ENCODE measurements around the gene DIAPH2. TPM values are rescaled to one million over a fixed set of nuclear protein-coding genes. Genes with fewer than 3 reads are reported as not detected.

DIAPH2 gene
- total and polyA plus RNA-seq, 2 of the 13 experiments (the other 11 are each of a cell fraction or from before 2014, with no cell fraction given) = 2.1 to 8.5 TPM

DNA sequence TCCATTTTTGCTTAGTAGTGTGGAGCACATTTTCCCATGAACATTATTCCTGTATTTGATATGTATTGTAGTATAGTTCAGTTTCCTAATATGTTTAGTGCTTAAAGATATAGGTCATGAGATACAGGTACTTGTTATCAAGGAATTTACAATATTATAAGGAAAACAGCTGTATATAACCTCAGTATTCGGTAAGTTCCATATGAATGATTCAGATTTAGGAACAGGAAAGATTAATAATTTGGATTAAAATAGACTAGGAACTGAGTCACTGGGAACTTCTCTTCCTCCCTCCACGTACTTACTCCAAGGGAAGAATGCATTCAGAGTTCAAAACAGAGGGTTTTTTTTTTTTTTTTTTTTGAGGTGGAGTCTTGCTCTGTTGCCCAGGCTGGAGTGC lies 20.0 kb downstream of the DIAPH2 start:
- H3K27me3 ChIP-seq (ENCODE audit: control insufficient read depth in 1 of 2, insufficient read depth in 2 of 2, low read length in 2 of 2) = no peaks in the 10 kb centered on the region
- FAIRE-seq (no peak), ATAC-seq (no peak), DNase-seq (ENCODE audit: low spot score) (no peak)
- H3K4me2 ChIP-seq (ENCODE audit: low read depth, low read length) = no peak overlapping the region
- no TSS peak for BruUV-seq (replicated peaks)
- no peak for TF ChIP-seq DNMT1 (CRISPR knock-in tag; IDR thresholded peaks at IDR 0.05)
- no peak for TF ChIP-seq ZNF703 (CRISPR knock-in tag; IDR thresholded peaks at IDR 0.05; ENCODE audit: borderline replicate concordance)
- no peak for TF ChIP-seq ZNF713 (CRISPR knock-in tag; IDR thresholded peaks at IDR 0.05)
- no peak for TF ChIP-seq NAIF1 (CRISPR knock-in tag; IDR thresholded peaks at IDR 0.05; ENCODE audit: borderline replicate concordance)
- TF ChIP-seq ARNTL (CRISPR knock-in tag; IDR thresholded peaks at IDR 0.05) = no peak
- TF ChIP-seq TGIF2 (CRISPR knock-in tag; IDR thresholded peaks at IDR 0.05) = no peak
- no peak for TF ChIP-seq PHF5A (CRISPR knock-in tag; IDR thresholded peaks at IDR 0.05; ENCODE audit: low read depth, unreplicated experiment)
- TF ChIP-seq ASH2L (IDR thresholded peaks at IDR 0.05; ENCODE audit: insufficient read length, low read depth, low read length) = no peak
- TF ChIP-seq CAMTA2 (CRISPR knock-in tag; IDR thresholded peaks at IDR 0.05; ENCODE audit: borderline replicate concordance) = no peak
- TF ChIP-seq ZFP82 (CRISPR knock-in tag; IDR thresholded peaks at IDR 0.05; ENCODE audit: borderline replicate concordance) = no peak
- TF ChIP-seq ZNF644 (CRISPR knock-in tag; IDR thresholded peaks at IDR 0.05; ENCODE audit: low read depth) = no peak
- TF ChIP-seq FLYWCH1 (CRISPR knock-in tag; IDR thresholded peaks at IDR 0.05) = no peak
- TF ChIP-seq, protein P1, sequence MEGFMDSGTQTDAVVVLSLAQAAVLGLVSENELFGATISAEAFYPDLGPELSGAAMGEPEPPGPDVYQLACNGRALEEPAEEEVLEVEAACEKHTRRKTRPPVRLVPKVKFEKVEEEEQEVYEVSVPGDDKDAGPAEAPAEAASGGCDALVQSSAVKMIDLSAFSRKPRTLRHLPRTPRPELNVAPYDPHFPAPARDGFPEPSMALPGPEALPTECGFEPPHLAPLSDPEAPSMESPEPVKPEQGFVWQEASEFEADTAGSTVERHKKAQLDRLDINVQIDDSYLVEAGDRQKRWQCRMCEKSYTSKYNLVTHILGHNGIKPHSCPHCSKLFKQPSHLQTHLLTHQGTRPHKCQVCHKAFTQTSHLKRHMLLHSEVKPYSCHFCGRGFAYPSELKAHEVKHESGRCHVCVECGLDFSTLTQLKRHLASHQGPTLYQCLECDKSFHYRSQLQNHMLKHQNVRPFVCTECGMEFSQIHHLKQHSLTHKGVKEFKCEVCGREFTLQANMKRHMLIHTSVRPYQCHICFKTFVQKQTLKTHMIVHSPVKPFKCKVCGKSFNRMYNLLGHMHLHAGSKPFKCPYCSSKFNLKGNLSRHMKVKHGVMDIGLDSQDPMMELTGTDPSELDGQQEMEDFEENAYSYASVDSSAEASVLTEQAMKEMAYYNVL (CRISPR knock-in tag; IDR thresholded peaks at IDR 0.05; ENCODE audit: borderline replicate concordance) = no peak
- TF ChIP-seq, protein P2, sequence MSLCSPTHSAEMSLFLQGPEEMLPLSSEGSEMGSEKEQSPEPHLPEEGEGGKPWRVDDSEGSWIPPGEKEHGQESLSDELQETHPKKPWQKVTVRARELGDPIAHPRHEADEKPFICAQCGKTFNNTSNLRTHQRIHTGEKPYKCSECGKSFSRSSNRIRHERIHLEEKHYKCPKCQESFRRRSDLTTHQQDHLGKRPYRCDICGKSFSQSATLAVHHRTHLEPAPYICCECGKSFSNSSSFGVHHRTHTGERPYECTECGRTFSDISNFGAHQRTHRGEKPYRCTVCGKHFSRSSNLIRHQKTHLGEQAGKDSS (CRISPR knock-in tag; IDR thresholded peaks at IDR 0.05; ENCODE audit: borderline replicate concordance, low read depth) = no peak
- TF ChIP-seq ZMAT3 (CRISPR knock-in tag; conservative IDR thresholded peaks at IDR 0.05) = no peak
- TF ChIP-seq, protein P3, sequence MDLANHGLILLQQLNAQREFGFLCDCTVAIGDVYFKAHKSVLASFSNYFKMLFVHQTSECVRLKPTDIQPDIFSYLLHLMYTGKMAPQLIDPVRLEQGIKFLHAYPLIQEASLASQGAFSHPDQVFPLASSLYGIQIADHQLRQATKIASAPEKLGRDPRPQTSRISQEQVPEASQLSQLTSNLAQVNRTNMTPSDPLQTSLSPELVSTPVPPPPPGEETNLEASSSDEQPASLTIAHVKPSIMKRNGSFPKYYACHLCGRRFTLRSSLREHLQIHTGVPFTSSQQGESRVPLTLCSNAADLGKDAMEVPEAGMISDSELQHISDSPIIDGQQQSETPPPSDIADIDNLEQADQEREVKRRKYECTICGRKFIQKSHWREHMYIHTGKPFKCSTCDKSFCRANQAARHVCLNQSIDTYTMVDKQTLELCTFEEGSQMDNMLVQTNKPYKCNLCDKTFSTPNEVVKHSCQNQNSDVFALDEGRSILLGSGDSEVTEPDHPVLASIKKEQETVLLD (CRISPR knock-in tag; IDR thresholded peaks at IDR 0.05; ENCODE audit: low read depth) = no peak
- no peak for TF ChIP-seq TCF7 (IDR thresholded peaks at IDR 0.05; ENCODE audit: low read depth)
- no peak overlapping the region for H3K27ac ChIP-seq (ENCODE audit: extremely low read length, insufficient read depth, low read length)
- no peaks in the 10 kb centered on the region for H3K36me3 ChIP-seq (replicated peaks in 1 of 2; ENCODE audit: control insufficient read depth in 1 of 2, insufficient read depth in 2 of 2, low read length in 2 of 2)
- H3K9ac ChIP-seq (ENCODE audit: insufficient read depth, low read depth, low read length) = no peak overlapping the region
- no peak overlapping the region for H3K4me3 ChIP-seq (replicated peaks in 1 of 3; ENCODE audit: insufficient read depth in 1 of 3, low read depth in 2 of 3, low read length in 3 of 3)
- no peaks in the 10 kb centered on the region for H3K79me2 ChIP-seq (ENCODE audit: insufficient read depth, low read length)
- no peaks in the 10 kb centered on the region for H3K9me3 ChIP-seq (ENCODE audit: low read length)
- in situ Hi-C loops (cut with HindIII; ENCODE audit: extremely low pct_ligation_motif_present, low pct_unique_long_range_greater_than_20kb) = no loop called here
- CTCF ChIA-PET (ENCODE audit: low intra/inter-chr PET ratio, low total read pairs) = no interaction called here
- no peak overlapping the region for H2AFZ ChIP-seq (ENCODE audit: low read length)
- intact Hi-C loops (cut with micrococcal nuclease; ENCODE audit: unreplicated experiment) = no loop called here
- POLR2A ChIA-PET = no interaction called here
- peaks cover 7% of the 10 kb centered on the region; the same call in 1 of the 2 replicates for H3K4me1 ChIP-seq (ENCODE audit: insufficient read depth, low read length)
- 97% methylated on average over 2 of the region's 2 CpGs for WGBS (ENCODE audit: low lambda C conversion rate)
- no peaks in the 10 kb centered on the region for H4K20me1 ChIP-seq (ENCODE audit: insufficient read depth, low read length)

Measured in HepG2 (cell line).